ENCODE results near the gene FER. TPM values are rescaled to one million over a fixed set of nuclear protein-coding genes. Genes with fewer than 3 reads are reported as not detected.
"Not testable (repeated sequence)": the region's sequence is repeated elsewhere in the genome, so short reads cannot be mapped to it uniquely, and the experiment has no call there.

FER gene
- total RNA-seq, 2 experiments from 2014 or later: 4.8 to 7.1 TPM

DNA sequence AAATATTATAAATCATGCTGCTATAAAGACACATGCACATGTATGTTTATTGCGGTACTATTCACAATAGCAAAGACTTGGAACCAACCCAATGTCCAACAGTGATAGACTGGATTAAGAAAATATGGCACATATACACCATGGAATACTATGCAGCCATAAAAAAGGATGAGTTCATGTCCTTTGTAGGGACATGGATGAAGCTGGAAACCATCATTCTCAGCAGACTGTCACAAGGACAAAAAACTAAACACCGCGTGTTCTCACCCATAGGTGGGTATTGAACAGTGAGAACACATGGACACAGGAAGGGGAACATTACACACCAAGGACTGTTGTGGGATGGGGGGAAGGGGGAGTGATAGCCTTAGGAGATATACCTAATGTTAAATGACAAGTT is 118.4 kb downstream of the FER start:
- DNase-seq; H3K9me3 Mint-ChIP-seq; H3K4me1 Mint-ChIP-seq (ENCODE audit: low read depth); H3K27me3 Mint-ChIP-seq (ENCODE audit: low read depth); intact Hi-C loops (cut with micrococcal nuclease); H3K4me3 Mint-ChIP-seq; H3K27ac Mint-ChIP-seq; CTCF ChIA-PET: not testable (repeated sequence)
- H3K36me3 Mint-ChIP-seq (ENCODE audit: low read depth): peaks cover 15% of the 10 kb centered on the region

DNA sequence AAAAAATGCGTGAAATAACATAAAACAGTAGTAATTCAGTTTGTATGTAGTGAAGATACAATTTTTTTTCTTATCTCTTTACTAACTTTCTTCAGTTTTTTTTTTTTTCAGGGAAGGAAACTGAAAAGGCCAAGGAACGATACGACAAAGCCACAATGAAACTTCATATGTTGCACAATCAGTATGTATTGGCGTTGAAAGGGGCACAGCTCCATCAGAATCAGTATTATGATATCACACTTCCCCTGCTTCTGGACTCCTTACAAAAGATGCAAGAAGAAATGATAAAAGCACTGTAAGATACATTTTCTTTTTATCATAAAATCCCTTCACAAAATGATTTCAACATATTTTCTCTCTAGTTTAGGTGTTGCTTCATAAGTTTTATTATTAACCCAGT is 120.0 kb downstream of the FER start:
- peaks cover 14% of the 10 kb centered on the region for H3K36me3 Mint-ChIP-seq (ENCODE audit: low read depth)
- peaks cover 4% of the 10 kb centered on the region for H3K9me3 Mint-ChIP-seq
- no peaks in the 10 kb centered on the region for H3K27me3 Mint-ChIP-seq (ENCODE audit: low read depth)
- CTCF ChIA-PET: no interaction called here
- intact Hi-C loops (cut with micrococcal nuclease): no loop called here
- no peak overlapping the region for H3K27ac Mint-ChIP-seq
- no peak overlapping the region for H3K4me3 Mint-ChIP-seq
- H3K4me1 Mint-ChIP-seq (ENCODE audit: low read depth): no peaks in the 10 kb centered on the region
- DNase-seq: no peak

DNA sequence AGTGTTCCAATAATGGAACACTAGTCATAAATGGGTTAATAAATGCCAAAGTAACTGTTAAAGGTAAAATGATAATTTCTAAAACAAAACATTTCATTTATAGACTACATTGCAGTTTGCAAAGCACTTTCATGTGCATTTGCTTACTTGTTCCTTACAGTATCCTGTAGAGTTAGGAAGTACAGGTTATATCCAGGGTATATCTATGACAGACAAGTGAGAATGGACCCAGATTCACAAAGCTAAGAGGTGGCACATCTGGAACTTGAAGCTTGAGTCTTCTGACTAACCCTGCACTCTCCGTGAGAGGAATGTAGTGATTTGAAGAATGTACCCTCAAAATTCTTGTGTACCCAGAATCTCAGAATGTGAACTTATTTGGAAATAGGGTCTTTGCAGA is 121.4 kb downstream of the FER start:
- Mint-ChIP-seq H3K36me3 (ENCODE audit: low read depth) (peaks cover 11% of the 10 kb centered on the region), H3K27me3 (ENCODE audit: low read depth) (no peaks in the 10 kb centered on the region), H3K4me1 (ENCODE audit: low read depth) (no peaks in the 10 kb centered on the region), H3K27ac (no peak overlapping the region), H3K4me3 (no peak overlapping the region), H3K9me3 (peaks cover 4% of the 10 kb centered on the region)
- intact Hi-C loops (cut with micrococcal nuclease): no loop called here
- no peak for DNase-seq
- CTCF ChIA-PET: no interaction called here

DNA sequence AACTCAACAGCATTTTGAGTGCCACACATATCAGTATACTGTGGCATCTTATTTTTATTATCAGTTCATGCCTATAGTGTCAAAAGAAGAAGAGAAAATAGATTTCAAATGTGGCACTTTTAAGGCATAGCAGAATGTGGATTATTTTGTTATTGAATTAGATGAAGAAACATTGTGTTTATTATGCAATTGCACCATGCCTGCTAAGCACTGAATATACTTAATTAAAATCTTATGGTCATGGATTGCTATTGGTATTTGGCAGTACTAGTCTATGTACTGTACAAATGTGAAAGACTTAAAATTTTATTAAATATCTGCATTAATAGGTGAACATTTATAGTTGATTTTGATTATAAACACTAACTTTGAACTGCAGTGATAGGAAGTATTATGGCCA is 128.8 kb downstream of the FER start:
- H3K9me3 Mint-ChIP-seq: no peaks in the 10 kb centered on the region
- intact Hi-C loops (cut with micrococcal nuclease): no loop called here
- no peaks in the 10 kb centered on the region for H3K27me3 Mint-ChIP-seq (ENCODE audit: low read depth)
- no peaks in the 10 kb centered on the region for H3K4me1 Mint-ChIP-seq (ENCODE audit: low read depth)
- H3K36me3 Mint-ChIP-seq (ENCODE audit: low read depth): peaks cover 3% of the 10 kb centered on the region
- no peak for DNase-seq
- no peak overlapping the region for H3K27ac Mint-ChIP-seq
- CTCF ChIA-PET: no interaction called here
- no peak overlapping the region for H3K4me3 Mint-ChIP-seq

DNA sequence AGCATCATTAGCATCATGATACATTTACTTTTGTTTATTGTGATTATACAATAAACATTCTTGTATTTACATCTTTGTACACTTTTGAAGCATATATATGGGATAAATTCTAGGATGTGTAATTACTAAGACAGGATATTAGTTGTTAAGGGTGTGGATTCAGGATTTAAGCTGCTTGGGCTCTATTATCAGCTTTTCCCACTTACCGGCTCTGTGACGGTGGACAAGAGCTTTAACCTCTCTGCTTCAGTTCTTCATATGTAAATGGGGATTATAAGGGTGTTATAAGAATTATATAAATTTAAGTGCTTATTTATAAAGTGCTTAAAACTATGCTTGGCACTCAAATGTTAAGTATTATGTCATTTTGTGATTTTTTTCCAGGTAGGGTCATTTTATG is 131.1 kb downstream of the FER start:
- Mint-ChIP-seq H3K9me3 (no peaks in the 10 kb centered on the region), H3K27me3 (ENCODE audit: low read depth) (no peaks in the 10 kb centered on the region), H3K4me1 (ENCODE audit: low read depth) (no peaks in the 10 kb centered on the region), H3K27ac (no peak overlapping the region), H3K36me3 (ENCODE audit: low read depth) (peaks cover 6% of the 10 kb centered on the region), H3K4me3 (no peak overlapping the region)
- DNase-seq: no peak
- CTCF ChIA-PET: interaction anchor here (0.7 kb wide), 1 partner anchor 109 kb away, joined by 3 read pairs; no protein-coding TSS in a partner anchor
- intact Hi-C loops (cut with micrococcal nuclease): no loop called here

DNA sequence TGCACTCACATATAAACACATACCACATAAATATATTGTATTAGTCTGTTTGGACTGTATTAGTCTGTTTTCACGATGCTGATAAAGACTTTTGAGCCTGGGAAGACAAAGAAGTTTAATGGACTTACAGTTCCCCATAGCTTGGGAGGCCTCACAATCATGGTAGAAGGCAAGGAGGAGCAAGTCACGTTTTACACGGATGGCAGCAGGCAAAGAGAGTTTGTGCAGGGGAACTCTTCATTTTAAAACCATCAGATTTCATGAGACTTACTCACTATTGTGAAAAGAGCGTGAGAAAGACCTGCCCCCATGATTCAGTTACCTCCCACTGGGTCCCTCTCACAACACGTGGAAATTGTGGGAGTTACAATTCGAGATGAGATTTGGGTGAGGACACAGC is 133.4 kb downstream of the FER start:
- no peak for DNase-seq
- intact Hi-C loops (cut with micrococcal nuclease): no loop called here
- Mint-ChIP-seq H3K4me1 (ENCODE audit: low read depth) (no peaks in the 10 kb centered on the region), H3K27ac (no peak overlapping the region), H3K9me3 (no peaks in the 10 kb centered on the region), H3K36me3 (ENCODE audit: low read depth) (peaks cover 6% of the 10 kb centered on the region), H3K4me3 (no peak overlapping the region), H3K27me3 (ENCODE audit: low read depth) (no peaks in the 10 kb centered on the region)
- CTCF ChIA-PET: no interaction called here

DNA sequence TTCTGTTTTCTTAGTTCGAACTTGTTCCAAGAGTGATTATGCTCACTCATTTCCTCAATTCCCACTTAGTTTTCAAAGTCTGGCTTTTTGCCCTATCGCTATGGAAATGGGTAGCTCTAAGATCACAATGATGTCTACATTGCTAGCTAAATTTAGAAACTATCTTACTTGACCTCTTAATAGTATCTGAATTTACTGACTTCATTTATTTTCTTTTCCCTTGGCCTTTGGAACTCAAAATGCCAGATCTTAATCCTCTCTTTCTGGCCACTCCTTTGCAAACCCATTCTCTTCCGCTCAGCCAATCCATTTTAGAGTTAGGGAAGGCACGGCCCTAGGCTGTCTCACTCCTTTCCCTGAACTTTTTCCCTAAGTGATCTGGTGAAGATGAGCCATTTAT is 137.0 kb downstream of the FER start:
- no peaks in the 10 kb centered on the region for H3K4me1 Mint-ChIP-seq (ENCODE audit: low read depth)
- intact Hi-C loops (cut with micrococcal nuclease): no loop called here
- CTCF ChIA-PET: no interaction called here
- H3K36me3 Mint-ChIP-seq (ENCODE audit: low read depth): peaks cover 6% of the 10 kb centered on the region
- H3K27me3 Mint-ChIP-seq (ENCODE audit: low read depth): no peaks in the 10 kb centered on the region
- no peaks in the 10 kb centered on the region for H3K9me3 Mint-ChIP-seq
- no peak overlapping the region for H3K27ac Mint-ChIP-seq
- no peak for DNase-seq
- H3K4me3 Mint-ChIP-seq: no peak overlapping the region

DNA sequence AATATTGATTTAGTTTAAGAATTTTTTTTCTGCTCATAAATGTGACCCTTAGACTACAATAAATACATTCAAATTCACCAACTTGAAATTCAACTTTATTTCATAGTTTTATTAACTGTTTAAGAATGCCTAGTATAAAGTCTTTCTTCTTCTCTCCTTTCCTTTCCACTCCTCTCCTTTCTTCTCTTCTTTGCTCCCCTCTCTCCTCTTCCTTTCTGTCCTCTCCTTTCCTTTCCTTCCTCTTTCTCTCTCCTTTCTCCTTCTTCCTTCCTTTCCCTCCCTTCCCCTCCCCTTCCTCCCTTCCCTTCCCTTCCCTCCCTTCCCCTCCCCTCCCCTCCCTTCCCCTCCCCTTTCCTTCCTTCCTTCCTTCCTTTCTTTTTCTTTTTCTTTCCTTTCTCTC is 150.6 kb downstream of the FER start:
- intact Hi-C loops (cut with micrococcal nuclease): no loop called here
- CTCF ChIA-PET: interaction anchor here (0.7 kb wide), 1 partner anchor 140 kb away, joined by 3 read pairs; no protein-coding TSS in a partner anchor
- Mint-ChIP-seq H3K9me3 (no peaks in the 10 kb centered on the region), H3K27me3 (ENCODE audit: low read depth) (no peaks in the 10 kb centered on the region), H3K4me3 (no peak overlapping the region), H3K36me3 (ENCODE audit: low read depth) (no peaks in the 10 kb centered on the region), H3K4me1 (ENCODE audit: low read depth) (no peaks in the 10 kb centered on the region), H3K27ac (no peak overlapping the region)
- no peak for DNase-seq

DNA sequence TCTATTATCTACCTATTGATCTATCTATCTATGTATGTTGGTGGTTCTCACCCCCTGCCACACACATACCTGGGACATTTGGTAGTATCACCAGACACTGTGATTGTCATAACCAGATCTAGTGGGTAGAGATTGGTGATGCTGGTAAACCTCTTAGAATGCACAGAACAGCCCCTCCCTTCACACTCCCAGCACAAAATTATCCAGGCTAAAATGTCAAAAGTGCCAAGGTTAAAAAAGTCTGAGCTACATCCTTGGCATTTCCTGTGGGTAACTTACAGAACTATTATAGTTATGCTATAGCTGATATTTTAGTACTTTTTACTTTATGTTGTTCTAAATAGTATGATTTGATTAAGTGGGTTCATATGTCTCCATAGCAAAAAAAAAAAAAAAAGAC is 151.0 kb downstream of the FER start:
- DNase-seq: no peak
- no peaks in the 10 kb centered on the region for H3K9me3 Mint-ChIP-seq

DNA sequence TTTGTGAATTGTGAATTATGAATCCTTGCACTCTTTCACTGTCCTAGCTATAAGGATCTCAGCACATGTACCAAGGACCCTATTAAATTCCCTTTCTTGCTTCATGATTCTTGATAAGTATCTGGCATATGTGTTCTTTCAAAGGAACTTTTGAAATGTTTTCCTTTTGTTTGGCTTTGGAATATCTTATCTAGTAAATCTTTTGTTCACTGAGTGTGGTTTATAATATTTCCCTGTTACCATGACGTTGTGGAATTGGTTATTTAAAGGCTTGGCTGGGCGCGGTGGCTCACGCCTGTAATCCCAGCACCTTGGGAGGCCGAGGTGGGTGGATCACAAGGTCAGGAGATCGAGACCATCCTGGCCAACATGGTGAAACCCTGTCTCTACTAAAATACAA is 151.5 kb downstream of the FER start:
- DNase-seq; H3K36me3 Mint-ChIP-seq (ENCODE audit: low read depth); H3K4me1 Mint-ChIP-seq (ENCODE audit: low read depth); H3K27me3 Mint-ChIP-seq (ENCODE audit: low read depth); H3K4me3 Mint-ChIP-seq; H3K27ac Mint-ChIP-seq; intact Hi-C loops (cut with micrococcal nuclease); H3K9me3 Mint-ChIP-seq; CTCF ChIA-PET: not testable (repeated sequence)

More for the DNA sequence above, 151.0 kb downstream of the FER start:
- no peaks in the 10 kb centered on the region for H3K27me3 Mint-ChIP-seq (ENCODE audit: low read depth)
- intact Hi-C loops (cut with micrococcal nuclease): no loop called here
- no peaks in the 10 kb centered on the region for H3K36me3 Mint-ChIP-seq (ENCODE audit: low read depth)
- no peaks in the 10 kb centered on the region for H3K4me1 Mint-ChIP-seq (ENCODE audit: low read depth)
- H3K27ac Mint-ChIP-seq: no peak overlapping the region
- no peak overlapping the region for H3K4me3 Mint-ChIP-seq
- CTCF ChIA-PET: interaction anchor here (0.7 kb wide), 1 partner anchor 140 kb away, joined by 3 read pairs; no protein-coding TSS in a partner anchor

DNA sequence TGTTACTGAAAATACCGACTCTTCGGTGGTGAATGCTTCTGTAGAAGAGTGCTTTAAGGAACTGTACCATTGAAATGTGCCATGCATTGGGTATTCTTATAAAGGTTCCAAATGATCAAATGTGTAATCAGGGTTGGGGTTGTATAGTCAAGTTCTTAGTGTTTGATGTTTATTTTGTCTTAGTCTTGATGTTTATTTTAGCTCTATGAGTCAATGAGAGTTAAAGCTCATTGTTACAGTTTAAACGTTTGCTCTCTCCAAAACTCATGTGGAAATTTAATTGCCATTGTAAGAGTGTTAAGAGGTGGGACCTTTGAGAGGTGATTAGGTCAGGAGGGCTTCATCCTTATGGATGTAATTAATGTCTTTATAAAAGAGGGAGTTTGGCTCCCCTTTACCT is 153.0 kb downstream of the FER start:
- no peaks in the 10 kb centered on the region for H3K9me3 Mint-ChIP-seq
- intact Hi-C loops (cut with micrococcal nuclease): no loop called here
- no peak overlapping the region for H3K4me3 Mint-ChIP-seq
- no peak for DNase-seq
- H3K27ac Mint-ChIP-seq: no peak overlapping the region
- H3K4me1 Mint-ChIP-seq (ENCODE audit: low read depth): no peaks in the 10 kb centered on the region
- CTCF ChIA-PET: no interaction called here
- no peaks in the 10 kb centered on the region for H3K27me3 Mint-ChIP-seq (ENCODE audit: low read depth)
- no peaks in the 10 kb centered on the region for H3K36me3 Mint-ChIP-seq (ENCODE audit: low read depth)

DNA sequence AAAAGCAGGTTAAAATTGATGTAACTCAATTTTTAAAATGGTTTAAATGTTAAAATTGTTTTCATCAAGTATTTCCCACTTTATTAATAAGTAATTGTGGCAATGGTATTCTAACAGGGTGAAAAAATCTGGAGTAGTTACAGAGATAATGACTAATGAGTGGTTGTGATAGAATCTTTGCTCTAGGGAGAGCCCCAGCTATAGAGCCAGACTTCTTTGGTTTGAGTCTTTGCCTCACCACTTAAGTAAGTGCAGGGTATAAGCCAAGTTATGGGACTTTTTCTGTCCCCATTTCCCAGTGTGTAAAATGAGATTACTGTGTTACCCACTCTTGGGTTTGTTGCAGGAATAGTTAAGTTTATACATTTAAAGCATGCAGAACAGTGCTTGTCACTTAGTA is 158.1 kb downstream of the FER start:
- Mint-ChIP-seq H3K36me3 (ENCODE audit: low read depth) (peaks cover 3% of the 10 kb centered on the region), H3K27ac (no peak overlapping the region), H3K27me3 (ENCODE audit: low read depth) (no peaks in the 10 kb centered on the region), H3K4me1 (ENCODE audit: low read depth) (no peaks in the 10 kb centered on the region), H3K9me3 (no peaks in the 10 kb centered on the region), H3K4me3 (no peak overlapping the region)
- DNase-seq: no peak
- intact Hi-C loops (cut with micrococcal nuclease): no loop called here
- CTCF ChIA-PET: no interaction called here

DNA sequence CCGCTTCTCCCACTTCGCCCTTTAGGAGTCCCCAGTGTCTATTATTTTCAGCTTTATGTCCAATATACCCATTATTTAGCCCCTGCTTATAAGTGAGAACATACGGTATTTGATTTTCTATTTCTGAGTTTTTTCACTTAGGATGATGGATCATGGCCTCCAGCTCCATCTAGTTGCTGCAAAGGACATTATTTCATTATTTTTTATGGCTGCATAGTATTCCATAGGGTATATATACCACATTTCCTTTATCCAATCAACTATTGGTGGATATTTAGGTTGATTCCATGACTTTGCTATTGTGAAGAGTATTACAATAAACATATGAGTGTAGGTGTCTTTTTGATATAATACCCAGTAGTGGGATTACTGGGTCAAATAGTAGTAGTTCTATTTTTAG is 162.9 kb downstream of the FER start:
- no peaks in the 10 kb centered on the region for H3K4me1 Mint-ChIP-seq (ENCODE audit: low read depth)
- H3K4me3 Mint-ChIP-seq: no peak overlapping the region
- no peaks in the 10 kb centered on the region for H3K27me3 Mint-ChIP-seq (ENCODE audit: low read depth)
- no peak overlapping the region for H3K27ac Mint-ChIP-seq
- no peaks in the 10 kb centered on the region for H3K9me3 Mint-ChIP-seq
- peaks cover 3% of the 10 kb centered on the region for H3K36me3 Mint-ChIP-seq (ENCODE audit: low read depth)
- CTCF ChIA-PET: no interaction called here
- intact Hi-C loops (cut with micrococcal nuclease): no loop called here
- no peak for DNase-seq

DNA sequence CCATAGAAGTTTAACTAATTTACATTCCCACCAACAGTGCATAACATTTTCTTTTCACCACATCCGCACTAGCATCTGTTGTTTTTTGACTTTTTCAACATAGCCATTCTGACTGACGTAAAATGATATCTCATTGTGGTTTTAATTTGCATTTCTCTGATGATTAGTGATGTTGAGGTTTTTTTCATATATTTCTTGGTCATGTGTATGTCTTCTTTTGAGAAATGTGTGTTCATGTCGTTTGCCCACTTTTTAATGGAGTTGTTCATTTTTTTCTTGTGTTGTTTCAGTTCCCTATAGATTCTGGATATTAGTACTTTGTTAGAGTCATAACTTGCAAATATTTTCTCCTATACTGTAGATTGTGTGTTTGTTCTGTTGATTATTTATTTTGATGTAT is 163.4 kb downstream of the FER start:
- intact Hi-C loops (cut with micrococcal nuclease): no loop called here
- Mint-ChIP-seq H3K27ac (no peak overlapping the region), H3K4me1 (ENCODE audit: low read depth) (no peaks in the 10 kb centered on the region), H3K9me3 (no peaks in the 10 kb centered on the region), H3K36me3 (ENCODE audit: low read depth) (peaks cover 3% of the 10 kb centered on the region), H3K4me3 (no peak overlapping the region), H3K27me3 (ENCODE audit: low read depth) (no peaks in the 10 kb centered on the region)
- CTCF ChIA-PET: no interaction called here
- no peak for DNase-seq
